A673 (cell line): ENCODE measurements around the gene STAT6. TPM values are rescaled to one million over a fixed set of nuclear protein-coding genes. Genes with fewer than 3 reads are reported as not detected.

ENCODE experiments used
- BruUV-seq: library from RNA; stranded (reverse); fragments of 400-500 nt; replicated peaks from 2 replicates; lab custom pipeline; 2021; lab: Mats Ljungman, UMichigan
- CTCF ChIA-PET: fragments of 300-600 bp; sonication (Branson Sonifier 250); formaldehyde crosslinking; loops from one replicate; lab custom pipeline; 2022; ENCODE audit warnings: antibody characterized with exemption; lab: Charles Lee
- POLR2A ChIA-PET: fragments of 300-600 bp; sonication (Branson Sonifier 250); formaldehyde crosslinking; loops from one replicate; lab custom pipeline; 2022; ENCODE audit warnings: antibody characterized with exemption; ENCODE audit not compliant: low non-redundant PET; lab: Charles Lee
- DNase-seq: peaks from one replicate; pipeline ENCODE4 v3.0.0-alpha.2; 2015; ENCODE audit warnings: low spot score
- H3K27ac ChIP-seq: fragments of 200-600 bp; sonication (generic); 2 replicates; pipeline ENCODE4 v1.5.1; 2016; ENCODE audit warnings: mixed run types, low read depth, mild to moderate bottlenecking, mixed read lengths, antibody characterized with exemption, low read length; ENCODE audit not compliant: poor library complexity, severe bottlenecking
- H3K27me3 ChIP-seq: fragments of 200-600 bp; sonication (generic); replicated peaks from 2 replicates; pipeline ENCODE4 v1.6.1; 2017; ENCODE audit warnings: mixed run types, low read depth, mild to moderate bottlenecking, mixed read lengths, antibody characterized with exemption, low read length; ENCODE audit not compliant: insufficient read depth, poor library complexity
- H3K36me3 ChIP-seq: fragments of 200-600 bp; sonication (generic); 2 replicates; pipeline ENCODE4 v1.6.1; 2016; ENCODE audit warnings: mixed run types, mild to moderate bottlenecking, mixed read lengths, antibody characterized with exemption, low read length; ENCODE audit not compliant: insufficient read depth, poor library complexity, severe bottlenecking
- H3K4me1 ChIP-seq: fragments of 200-600 bp; sonication (generic); 2 replicates; pipeline ENCODE4 v1.6.1; 2017; ENCODE audit warnings: mixed run types, mild to moderate bottlenecking, mixed read lengths, antibody characterized with exemption, low read length; ENCODE audit not compliant: insufficient read depth, poor library complexity, severe bottlenecking
- H3K4me3 ChIP-seq: fragments of 200-600 bp; sonication (generic); 2 replicates; pipeline ENCODE4 v1.5.1; 2016; ENCODE audit warnings: low read depth, mixed run types, mild to moderate bottlenecking, mixed read lengths, low read length; ENCODE audit not compliant: poor library complexity, severe bottlenecking
- H3K9me3 ChIP-seq: fragments of 200-600 bp; sonication (generic); 2 replicates; pipeline ENCODE4 v1.6.1; 2016; ENCODE audit warnings: mixed run types, low read depth, mild to moderate bottlenecking, mixed read lengths, antibody characterized with exemption, low read length; ENCODE audit not compliant: poor library complexity, severe bottlenecking
- CTCF ChIP-seq: fragments of 300-800, 200-600 bp; sonication (generic); conservative IDR thresholded peaks from 2 replicates; pipeline ENCODE4 v1.5.1; 2017; ENCODE audit warnings: low read depth, mild to moderate bottlenecking, antibody characterized with exemption, low read length, moderate library complexity, mixed read lengths
- EZH2 ChIP-seq: fragments of 200-600 bp; sonication (generic); IDR thresholded peaks from 2 replicates; pipeline ENCODE4 v1.6.1; 2017; ENCODE audit warnings: borderline replicate concordance, low read depth, mild to moderate bottlenecking, mixed read lengths, antibody characterized with exemption, low read length; ENCODE audit not compliant: poor library complexity, severe bottlenecking
- intact Hi-C: fragments of 100-400 bp; cut with micrococcal nuclease; formaldehyde crosslinking; loops from one replicate; pipeline ENCODE4 v1.10.0; 2022; ENCODE audit not compliant: unreplicated experiment
- total RNA-seq: library from RNA; stranded (reverse); gene quantifications from 2 replicates; pipeline ENCODE4 v1.2.3, GENCODE V29; 2021

STAT6 gene
- total RNA-seq, 1 experiment from 2014 or later = 111 TPM

GRCh38 chr12:57129321-57129842 is 18.2 kb upstream of the STAT6 start:
- Histone ChIP-seq H3K27me3 (no peaks in the 10 kb centered on the region), H3K36me3 (no peaks in the 10 kb centered on the region), H3K4me1 (peaks cover 14% of the 10 kb centered on the region), H3K27ac (peak overlapping the region; percentile 67), H3K4me3 (peak overlapping the region; percentile 92), H3K9me3 (no peaks in the 10 kb centered on the region)
- POLR2A ChIA-PET = no interaction called here
- CTCF ChIA-PET = no interaction called here
- BruUV-seq = no TSS peak
- no peak for DNase-seq
- intact Hi-C loops = loop anchor here (5.0 kb wide), 1 partner anchor 113 kb away; no protein-coding TSS in a partner anchor
- TF ChIP-seq CTCF = no peak
- no peak for TF ChIP-seq EZH2

GRCh38 chr12:57128519-57129247 is 17.5 kb upstream of the STAT6 start:
- DNase-seq = no peak
- Histone ChIP-seq H3K9me3 (no peaks in the 10 kb centered on the region), H3K27me3 (no peaks in the 10 kb centered on the region), H3K4me1 (peaks cover 14% of the 10 kb centered on the region), H3K4me3 (peak overlapping the region; percentile 92), H3K36me3 (no peaks in the 10 kb centered on the region), H3K27ac (peak overlapping the region; percentile 67)
- POLR2A ChIA-PET = interaction anchor here (0.7 kb wide), 1 partner anchor 208 kb away, joined by 5 read pairs; no protein-coding TSS in a partner anchor
- BruUV-seq = no TSS peak
- intact Hi-C loops = loop anchor here (5.0 kb wide), 1 partner anchor 114 kb away; no protein-coding TSS in a partner anchor
- TF ChIP-seq EZH2 (no peak), CTCF (no peak)
- CTCF ChIA-PET = interaction anchor here (0.6 to 1.4 kb wide), 10 partner anchors 8 to 127 kb away, joined by 3 to 17 read pairs (median 4); partner anchors contain the start of gene STAT6

GRCh38 chr12:57127726-57128518 is 16.8 kb upstream of the STAT6 start, which contains the start of gene LRP1:
Gene LRP1 (plus strand): TSS chr12:57128483. CDS start chr12:57128965, 482 bp downstream.
- DNase-seq = peak; percentile 85
- Histone ChIP-seq H3K27me3 (no peaks in the 10 kb centered on the region), H3K36me3 (no peaks in the 10 kb centered on the region), H3K9me3 (no peaks in the 10 kb centered on the region), H3K4me1 (peaks cover 14% of the 10 kb centered on the region), H3K27ac (peak within 1 kb of the TSS; percentile 92), H3K4me3 (peak within 1 kb of the TSS; percentile 92)
- POLR2A ChIA-PET = interaction anchor here (0.6 to 1.1 kb wide), 5 partner anchors 16 to 392 kb away, joined by 3 to 5 read pairs (median 4); partner anchors contain the start of gene DDIT3
- CTCF ChIA-PET = interaction anchor here (0.5 to 1.4 kb wide), 16 partner anchors 9 to 465 kb away, joined by 3 to 17 read pairs (median 4); partner anchors contain the start of gene STAT6
- BruUV-seq = no TSS peak
- TF ChIP-seq CTCF = no peak
- no peak for TF ChIP-seq EZH2
- intact Hi-C loops = loop anchor here (5.0 kb wide), 1 partner anchor 114 kb away; no protein-coding TSS in a partner anchor
